Fibroblast of skin of abdomen (primary cell): ENCODE results near the gene SLC26A2. TPM values are rescaled to one million over a fixed set of nuclear protein-coding genes. Genes with fewer than 3 reads are reported as not detected.
A peak's percentile ranks its signal among the peaks of the same experiment; 100 is the strongest.

Experiments
- DNase-seq: peaks from one replicate; pipeline ENCODE4 v3.0.0-alpha.2; 2013
- polyA plus RNA-seq, 2 experiments: library from polyadenylated mRNA; unstranded; fragments of 120-200 nt; gene quantifications; one replicate each; pipeline ENCODE4 v1.2.1, GENCODE V29; 2013; ENCODE audit not compliant: insufficient read length in 2 of 2

The SLC26A2 gene
- polyA plus RNA-seq (2013, experiment 1 of 2; ENCODE audit: insufficient read length): 7.4 TPM
- polyA plus RNA-seq (2013, experiment 2 of 2; ENCODE audit: insufficient read length): 6.5 TPM

DNA sequence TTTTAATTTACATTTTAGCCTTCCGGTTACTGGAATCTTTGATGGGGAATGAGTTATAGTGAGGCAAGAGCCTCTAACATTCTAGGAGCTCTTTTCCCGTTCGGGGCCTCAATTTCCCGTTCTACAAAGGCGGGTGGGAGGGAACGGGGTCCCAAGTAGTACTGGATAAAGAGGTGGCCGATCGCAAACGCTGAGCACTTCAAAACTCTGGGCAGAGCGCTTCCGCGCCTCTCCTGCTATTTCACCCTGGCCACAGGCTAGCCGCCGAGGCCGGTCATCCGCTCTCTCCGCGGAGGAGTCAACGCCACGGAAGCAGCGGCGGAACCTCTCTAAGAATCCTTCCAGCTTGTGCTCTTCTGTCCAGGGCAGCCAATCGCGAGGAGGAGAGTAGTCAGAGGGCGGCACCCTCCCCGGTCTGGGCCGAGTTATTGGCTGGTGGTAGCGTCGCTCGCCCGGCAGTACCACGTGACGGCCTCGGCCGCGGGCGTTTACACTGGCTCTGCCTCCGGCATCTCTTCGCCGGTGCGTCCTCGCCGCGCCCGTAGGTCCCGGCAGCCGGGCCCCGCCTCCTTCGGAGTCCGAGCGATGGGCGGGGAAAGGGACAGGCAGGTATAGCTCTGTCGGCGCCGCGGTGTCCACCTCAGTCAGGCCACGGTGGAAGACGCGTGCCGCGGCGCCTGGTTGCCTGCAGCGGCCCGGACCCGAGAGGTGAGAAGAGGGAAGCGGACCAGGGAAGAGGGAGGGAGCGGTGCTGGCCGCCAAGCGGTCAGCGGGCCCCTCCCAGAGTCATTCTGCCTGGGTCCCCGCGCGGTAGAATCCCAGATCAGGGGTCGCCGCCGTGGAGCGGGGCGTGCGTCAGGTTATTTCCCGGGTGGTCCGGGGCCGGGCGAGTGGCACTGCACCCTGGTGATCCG is at the start of gene SLC26A2:
SLC26A2 (plus strand) TSS at position 487 of the 914 bp plus-strand sequence. CDS start 16,895 bp downstream, outside the sequence.
- peak; percentile 98 for DNase-seq

GRCh38 chr5:149911031-149911430 is 49.5 kb upstream of the SLC26A2 start:
- DNase-seq: no peak

GRCh38 chr5:149912226-149912871 is 48.2 kb upstream of the SLC26A2 start:
- DNase-seq: no peak

DNA sequence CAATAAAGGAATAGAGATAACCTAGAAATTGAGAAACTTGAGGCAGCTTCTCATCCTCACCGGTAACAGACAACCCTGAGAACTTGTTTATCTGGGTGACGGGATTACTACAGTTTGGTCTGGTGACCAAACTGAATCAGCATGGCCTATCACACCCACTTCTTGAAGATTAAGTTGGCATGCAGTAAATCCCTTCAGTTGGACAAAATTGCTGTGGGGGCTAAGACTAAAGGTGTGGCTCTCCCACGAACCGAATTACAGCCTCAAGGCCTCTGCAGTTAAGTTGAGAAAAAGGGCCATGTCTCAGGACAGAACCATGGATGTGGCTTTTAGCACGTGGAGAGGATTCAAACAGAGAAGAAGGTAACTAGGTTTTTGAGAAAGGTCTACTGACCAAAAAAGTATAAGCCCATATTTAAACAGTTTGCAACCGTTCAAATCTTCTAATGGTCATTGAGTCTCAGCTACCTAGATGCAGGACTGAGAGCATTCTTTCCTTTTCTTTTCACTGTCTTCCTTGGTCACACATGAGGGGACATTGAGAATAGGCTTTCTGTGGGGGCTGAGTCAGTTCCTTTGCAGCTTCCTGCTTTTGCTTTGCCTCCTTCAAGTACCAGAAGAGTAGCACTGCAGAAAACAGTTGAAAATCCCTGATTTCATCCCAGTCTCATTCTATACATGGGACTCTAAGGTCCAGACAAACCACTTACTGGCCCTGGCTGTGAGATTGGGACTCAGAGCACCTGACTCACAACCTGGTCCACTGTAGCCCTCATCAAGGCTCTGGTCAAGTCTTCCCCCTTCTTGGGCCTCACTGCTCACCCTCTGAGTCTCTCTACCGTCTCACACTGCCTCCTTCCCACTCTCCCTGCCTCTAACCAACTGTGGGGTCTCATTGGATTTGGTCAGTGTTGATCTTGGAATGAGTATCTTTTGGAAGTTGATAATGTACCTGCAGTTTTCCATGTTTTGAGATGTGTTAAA is 46.8 kb upstream of the SLC26A2 start:
- DNase-seq: no peak

- no peak for DNase-seq
Observed at GRCh38 chr5:149915392-149916260, 44.9 kb upstream of the SLC26A2 start.

GRCh38 chr5:149916334-149917072 is 44.1 kb upstream of the SLC26A2 start:
- DNase-seq: no peak

GRCh38 chr5:149917073-149917676 is 43.4 kb upstream of the SLC26A2 start:
- DNase-seq: no peak

DNA sequence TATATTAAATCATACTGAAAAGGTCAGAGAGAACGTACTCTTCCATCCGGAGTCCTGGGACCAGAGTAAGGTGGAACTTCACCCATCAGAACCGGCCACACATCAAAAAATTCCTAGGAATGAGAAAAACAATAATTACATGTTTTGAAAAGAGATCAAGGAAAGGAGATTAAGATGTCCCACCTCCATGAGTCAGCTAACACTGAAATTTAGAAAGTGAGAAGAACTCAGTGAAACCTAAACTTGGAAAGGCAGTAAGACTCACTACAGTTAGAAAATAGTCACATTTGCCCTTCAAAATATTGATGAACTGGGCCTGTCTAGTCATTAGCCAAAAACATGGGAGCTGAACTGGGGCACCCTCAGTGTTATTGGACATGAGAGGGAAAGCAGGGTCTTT is 39.0 kb upstream of the SLC26A2 start:
- no peak for DNase-seq

DNA sequence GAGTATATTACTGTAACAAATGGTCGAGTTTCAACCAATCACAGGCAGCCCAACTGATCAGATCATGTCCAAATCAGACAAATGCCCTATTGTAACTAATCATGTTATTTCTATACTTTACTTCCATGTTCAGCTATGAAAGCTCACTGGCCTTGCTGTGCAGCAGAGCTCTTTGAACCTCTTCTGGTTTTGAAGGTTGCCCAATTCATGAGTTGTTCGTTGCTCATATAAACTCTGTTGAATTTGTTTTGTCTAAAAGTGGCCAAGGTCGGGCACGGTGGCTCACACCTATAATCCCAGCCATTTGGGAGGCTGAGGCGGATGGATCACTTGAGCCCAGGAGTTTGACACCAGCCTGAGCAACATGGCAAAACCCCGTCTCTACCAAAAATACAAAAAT is 37.6 kb upstream of the SLC26A2 start:
- DNase-seq: no peak

DNA sequence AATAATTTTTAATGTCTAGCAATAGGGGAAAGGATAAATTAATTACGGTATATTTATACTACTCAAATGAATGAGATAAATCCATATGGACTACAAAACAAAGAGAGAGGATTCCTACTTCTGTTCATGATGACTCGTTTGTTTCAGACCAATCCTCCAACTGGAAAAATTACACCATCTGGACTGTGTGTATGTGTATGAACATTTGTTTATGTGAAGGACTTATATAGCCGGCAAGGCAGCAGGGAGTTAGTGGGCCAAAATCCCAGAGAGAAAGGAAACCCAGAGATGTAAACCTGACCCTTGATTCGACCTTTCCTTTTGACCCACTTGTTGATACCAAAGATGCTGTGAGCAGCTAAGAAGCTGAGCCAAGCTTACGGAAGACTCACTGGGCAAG is 36.1 kb upstream of the SLC26A2 start:
- DNase-seq: no peak

- DNase-seq: peak; percentile 10
Observed at GRCh38 chr5:149930043-149930748, 30.4 kb upstream of the SLC26A2 start.

- no peak for DNase-seq
Observed at GRCh38 chr5:149930749-149931574, 29.6 kb upstream of the SLC26A2 start.

- no peak for DNase-seq
Observed at GRCh38 chr5:149931992-149932436, 28.5 kb upstream of the SLC26A2 start.

DNA sequence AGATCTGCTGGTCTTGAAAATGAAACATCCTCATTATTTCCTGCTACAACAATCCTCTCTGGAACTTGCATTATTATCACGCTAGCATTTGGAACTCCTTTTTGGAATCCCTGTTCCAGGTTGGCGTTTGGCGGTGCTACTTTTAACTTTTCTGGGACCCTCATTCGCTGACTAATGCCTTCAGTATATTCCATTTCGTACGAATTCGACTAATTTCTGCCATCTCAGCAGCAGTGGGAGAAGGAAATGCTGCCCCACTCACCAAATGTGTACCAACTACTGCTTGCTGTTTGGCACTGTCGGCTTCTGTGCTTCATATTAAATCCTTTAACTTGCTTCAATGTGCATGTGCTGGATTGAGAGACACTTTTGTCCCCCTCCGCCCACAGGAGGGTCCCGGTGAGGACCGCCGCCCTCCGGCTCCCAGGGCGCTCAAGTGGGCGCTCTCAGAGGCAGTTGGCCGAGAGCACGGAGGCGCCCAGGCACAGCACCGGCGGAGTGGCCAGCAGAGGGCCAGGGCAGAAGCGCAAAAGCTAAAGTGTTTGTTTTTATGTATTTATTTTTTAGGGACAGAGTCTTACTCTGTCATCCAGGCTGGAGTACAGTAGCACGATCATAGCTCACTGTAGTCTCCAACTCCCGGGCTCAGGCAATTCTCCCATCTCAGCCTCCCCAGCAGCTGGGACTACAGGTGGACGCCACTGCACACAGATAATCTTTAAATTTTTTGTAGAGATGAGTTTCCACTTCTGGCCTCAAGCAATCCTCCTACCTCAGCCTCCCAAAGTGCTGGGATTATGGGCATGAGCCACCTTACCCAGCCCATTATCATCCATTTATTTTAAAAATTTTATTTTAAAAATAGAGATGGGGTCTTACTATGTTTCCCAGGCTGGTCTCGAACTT is 27.9 kb upstream of the SLC26A2 start:
- no peak for DNase-seq

DNA sequence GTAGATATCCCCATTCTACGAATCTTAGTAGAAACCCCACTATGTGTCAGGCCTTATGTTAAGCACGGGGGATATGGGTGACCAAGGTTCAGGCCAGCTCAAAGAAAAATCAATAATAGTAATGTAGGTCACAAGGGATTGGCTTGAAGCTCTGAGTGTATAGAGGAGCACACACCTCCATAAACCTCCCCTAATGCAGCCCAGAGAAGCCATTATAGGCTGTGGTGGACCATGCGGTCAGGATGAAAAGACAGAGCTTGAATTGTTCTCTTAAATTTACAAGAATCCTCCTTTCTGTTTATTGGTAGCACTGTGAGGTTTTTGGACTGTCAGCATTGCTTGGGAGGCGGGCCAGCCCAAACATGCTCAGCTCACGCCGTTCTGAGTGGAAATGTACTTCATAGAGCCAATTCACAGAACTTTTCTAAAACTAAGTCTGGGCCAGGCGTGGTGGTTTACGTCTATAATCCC is 25.1 kb upstream of the SLC26A2 start:
- DNase-seq: no peak

DNA sequence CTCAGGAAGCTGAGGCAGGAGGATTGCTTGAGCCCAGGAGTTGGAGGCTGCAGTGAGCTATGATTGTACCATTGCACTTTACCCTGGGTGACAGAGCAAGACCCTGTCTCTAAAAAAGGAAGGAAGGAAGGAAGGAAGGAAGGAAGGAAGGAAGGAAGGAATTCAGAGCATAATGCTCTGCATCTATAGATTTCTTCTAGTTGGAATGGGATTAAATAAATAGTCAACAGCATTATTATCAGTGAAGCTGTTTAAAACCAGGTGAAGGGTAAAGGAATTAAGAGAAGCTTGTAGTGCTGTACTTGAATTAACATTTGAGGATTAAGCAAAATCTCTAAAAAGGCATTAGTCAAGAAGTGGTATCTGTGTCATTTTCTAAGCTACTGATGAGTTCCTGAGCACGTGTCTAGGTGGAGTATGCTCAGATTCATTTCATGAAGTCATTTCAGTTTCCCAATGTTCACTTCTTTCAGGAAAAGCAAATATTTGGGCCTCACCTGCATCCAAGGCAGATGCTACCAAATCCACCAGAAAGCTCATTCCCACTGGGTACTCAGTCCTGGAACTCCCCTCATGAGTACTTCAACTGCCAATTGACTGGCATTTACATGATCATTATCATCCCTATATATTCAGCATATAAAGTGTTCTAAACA is 24.4 kb upstream of the SLC26A2 start:
- no peak for DNase-seq

DNA sequence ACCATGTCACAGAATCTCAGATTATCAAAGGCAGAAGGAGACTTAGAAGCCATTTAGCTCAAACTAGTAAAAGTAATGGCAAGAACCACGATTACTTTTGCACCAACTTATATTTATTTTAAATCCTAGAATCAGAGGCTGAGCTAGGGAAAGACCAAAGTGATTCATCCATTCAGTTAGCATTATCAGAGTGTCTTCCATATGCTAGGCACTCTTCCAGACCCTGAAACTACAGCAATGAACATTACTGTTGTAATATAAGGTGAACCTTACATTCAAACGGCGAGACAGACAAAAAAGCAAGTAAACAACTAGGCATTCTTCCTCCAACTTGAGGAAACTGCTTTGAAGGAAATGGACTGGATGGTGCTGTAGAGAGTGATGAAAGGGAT is 23.9 kb upstream of the SLC26A2 start:
- peak; percentile 21 for DNase-seq
